CD4-positive, alpha-beta T cell treated with Interleukin-1 beta for 1 hour (primary cell): Measurements from ENCODE around the gene ART1.
A peak's percentile ranks its signal among the peaks of the same experiment; 100 is the strongest.
"Not testable (repeated sequence)": the region's sequence is repeated elsewhere in the genome, so short reads cannot be mapped to it uniquely, and the experiment has no call there.

Experiments used
- DNase-seq, 2 donors: peaks; one replicate each; pipeline ENCODE4 v3.0.0-alpha.2; 2020 to 2022

Gene ART1

DNA sequence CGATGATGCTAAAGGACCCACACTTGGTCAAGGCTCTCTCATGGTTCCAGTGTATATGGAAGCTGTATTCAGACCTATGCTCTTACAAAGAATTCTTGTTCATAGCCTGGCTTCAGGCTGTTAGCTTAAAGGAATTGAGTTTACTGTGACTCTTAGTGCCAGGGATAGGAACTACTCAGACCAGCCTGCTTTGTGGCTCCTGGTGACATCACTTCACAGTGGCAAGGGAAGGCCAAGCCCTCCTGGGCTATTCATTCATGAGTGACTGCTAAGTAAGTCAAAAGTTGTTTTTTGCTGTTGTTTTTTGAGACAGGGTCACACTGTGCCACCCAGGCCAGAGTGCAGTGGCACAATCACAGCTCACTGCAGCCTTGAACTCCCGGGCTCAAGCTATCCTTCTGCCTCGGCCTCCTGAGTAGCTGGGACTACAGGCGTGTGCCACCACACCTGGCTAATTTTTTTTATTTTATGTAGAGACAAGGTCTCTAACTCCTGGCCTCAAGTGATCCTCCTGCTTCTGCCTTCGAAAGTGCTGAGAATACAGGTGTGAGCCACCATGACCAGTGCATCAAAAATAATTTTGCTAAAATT is 12.8 kb upstream of the ART1 start:
- no peak for DNase-seq

DNA sequence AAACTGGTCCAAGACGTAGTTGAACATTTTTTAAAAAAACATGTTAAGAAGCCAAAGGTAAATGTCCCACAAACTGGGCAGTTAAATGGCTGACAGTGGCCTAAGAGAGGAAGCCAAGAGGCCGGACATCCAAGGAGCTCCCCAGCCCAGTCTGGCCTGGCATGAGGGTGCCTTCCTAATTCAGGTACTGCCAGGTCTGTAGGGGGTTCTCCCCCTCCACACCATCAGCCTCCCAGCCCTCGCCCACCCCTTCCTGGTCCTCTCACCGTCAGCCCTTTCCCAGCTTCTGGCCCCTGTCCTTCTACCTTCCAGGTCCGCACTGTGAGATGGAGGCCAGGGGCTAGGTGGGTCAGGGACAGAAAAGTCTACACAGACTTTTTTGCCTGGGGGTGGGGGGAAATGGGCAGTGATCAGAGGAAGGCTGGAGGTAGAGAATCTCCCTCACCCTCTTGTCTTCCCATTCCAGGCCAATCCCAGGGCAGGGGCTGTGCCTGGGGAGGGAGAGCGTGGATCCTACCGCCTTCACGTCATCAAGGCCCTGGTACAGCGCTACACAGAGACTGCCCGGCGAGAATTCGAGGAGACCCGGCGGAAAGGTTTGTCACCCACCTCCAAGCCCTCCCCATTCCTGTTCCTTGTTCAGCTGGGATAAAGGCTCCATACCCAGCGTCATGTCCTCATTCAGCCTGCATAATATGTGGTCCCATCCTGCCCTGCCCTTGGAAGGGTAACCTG is 9.1 kb upstream of the ART1 start:
- DNase-seq: no peak

- DNase-seq: no peak
These were observed 7.7 kb upstream of the ART1 start for GRCh38 chr11:3637201-3637600.

DNA sequence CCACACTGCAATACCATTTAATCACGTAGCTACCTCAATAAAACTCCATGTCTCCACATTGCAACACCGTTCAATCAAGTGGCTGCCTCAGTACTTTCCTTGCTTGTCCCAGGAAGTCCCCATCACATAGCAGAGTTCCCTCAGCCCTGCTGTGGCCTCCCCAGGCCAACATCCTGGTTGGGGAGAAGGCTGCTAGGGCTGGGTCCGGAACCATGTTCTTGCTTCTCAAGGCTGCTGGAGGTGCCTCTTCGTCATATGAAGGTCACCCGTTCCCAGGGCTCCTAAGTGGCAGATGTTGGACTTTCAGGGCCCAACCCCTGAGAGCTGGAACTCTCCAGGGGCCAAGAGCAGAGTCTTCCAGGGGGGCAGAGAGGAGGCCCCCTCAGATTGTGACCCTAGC is 6.4 kb upstream of the ART1 start:
- no peak for DNase-seq

- DNase-seq: no peak
These were observed 5.1 kb upstream of the ART1 start for GRCh38 chr11:3639841-3640240.

DNA sequence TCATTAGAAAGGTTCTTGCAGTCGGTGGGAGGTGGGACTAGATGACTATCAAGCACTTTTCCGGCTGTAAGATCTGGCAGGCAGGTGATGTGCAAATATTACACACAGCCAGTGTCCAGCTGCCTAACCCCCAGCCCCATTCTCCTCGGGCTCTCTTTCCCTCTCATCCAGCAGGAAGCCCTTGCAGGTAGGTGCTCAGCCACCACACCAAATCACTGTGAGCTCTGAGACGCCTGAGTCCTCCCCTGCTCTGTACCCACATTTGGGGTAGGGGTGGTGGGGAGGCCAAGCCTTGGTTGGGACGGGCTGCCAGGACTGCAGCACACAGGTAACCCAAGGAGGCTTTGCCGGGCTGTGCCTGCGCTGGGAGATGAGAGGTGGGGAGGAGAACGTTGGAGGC is 3.7 kb upstream of the ART1 start:
- no peak for DNase-seq

GRCh38 chr11:3641701-3642070 is 3.2 kb upstream of the ART1 start, which contains the start of gene ART5:
Gene ART5 (minus strand): TSS chr11:3641992. CDS start chr11:3641862, 130 bp downstream.
- no peak for DNase-seq

- DNase-seq: peak; percentile 82 to 85
These were observed 2.6 kb upstream of the ART1 start for GRCh38 chr11:3642071-3642951.

GRCh38 chr11:3643102-3643546 is 1.8 kb upstream of the ART1 start:
- DNase-seq: not testable (repeated sequence)

DNA sequence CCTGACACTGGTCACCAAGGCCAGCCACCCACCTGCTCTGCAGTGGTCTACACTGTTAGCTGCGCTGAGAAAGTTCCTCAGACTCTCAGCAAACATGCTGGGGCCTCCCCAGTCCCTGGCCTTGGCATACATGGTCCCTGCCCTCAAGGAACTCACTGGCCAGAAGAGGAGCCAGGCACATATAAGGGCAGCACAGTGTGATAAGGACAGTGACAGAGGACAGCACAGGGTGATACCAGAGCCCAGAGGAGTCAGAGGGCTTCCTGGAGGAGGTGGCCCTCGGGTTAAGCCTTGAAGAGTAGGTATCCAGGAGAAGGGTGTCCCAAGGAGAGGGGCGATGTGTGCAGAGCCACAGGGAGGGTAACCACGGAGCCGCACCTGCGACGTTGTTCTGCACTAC is 624 bp downstream of the ART1 start:
- no peak for DNase-seq

DNA sequence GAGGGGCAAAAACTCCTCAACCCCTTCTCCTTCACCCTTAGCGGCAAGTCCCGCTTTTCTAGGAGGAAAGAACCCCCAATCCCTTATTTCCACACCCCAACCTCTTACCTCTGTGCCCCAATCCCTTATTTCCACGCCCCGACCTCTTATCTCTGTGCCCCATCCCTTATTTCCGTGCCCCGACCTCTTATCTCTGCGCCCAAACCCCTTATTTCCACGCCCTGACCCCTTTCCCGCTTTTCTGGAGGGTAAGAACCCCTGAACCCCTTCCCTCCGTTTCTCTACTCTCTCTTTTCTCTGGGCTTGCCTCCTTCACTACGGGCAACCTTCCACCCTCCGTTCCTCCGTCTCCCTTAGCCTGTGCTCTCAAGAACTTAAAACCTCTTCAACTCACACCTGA is 3.9 kb downstream of the ART1 start:
- not testable (repeated sequence) for DNase-seq

- not testable (repeated sequence) for DNase-seq
These were observed 4.4 kb downstream of the ART1 start for GRCh38 chr11:3649374-3649773.

DNA sequence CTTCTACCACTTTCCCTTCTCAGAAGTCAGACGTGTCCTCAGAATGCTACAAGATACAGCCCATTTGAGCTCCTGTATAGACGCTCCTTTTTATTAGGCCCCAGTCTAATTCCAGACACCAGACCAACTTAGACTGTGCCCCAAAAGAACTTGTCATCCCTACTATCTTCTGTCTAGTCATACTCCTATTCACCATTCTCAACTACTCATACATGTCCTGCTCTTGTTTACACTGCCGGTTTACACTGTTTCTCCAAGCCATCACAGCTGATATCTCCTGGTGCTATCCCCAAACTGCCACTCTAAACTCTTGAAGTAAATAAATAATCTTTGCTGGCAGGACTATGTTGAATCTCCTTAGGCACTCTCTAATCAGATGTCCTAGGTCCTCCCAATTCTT is 7.6 kb downstream of the ART1 start:
- DNase-seq: not testable (repeated sequence)

- DNase-seq: no peak
These were observed 10.6 kb downstream of the ART1 start for GRCh38 chr11:3655547-3655946.

DNA sequence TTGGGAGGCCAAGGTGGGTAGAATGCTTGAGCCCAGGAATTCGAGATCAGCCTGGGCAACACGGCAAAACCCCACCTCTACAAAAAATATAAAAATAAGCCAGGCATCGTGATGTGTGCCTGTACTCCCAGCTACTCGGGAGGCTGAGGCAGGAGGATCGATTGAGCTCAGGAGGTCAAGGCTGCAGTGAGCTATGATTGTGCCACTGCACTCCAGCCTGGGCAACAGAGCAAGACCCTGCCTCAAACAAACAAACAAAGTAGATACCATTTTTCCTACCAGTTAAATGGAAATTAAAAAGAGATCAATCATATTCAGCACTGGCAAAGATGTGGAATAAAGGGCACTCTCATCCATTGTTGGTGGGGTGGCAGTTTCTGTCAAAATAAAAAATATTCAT is 12.4 kb downstream of the ART1 start:
- DNase-seq: not testable (repeated sequence)

DNA sequence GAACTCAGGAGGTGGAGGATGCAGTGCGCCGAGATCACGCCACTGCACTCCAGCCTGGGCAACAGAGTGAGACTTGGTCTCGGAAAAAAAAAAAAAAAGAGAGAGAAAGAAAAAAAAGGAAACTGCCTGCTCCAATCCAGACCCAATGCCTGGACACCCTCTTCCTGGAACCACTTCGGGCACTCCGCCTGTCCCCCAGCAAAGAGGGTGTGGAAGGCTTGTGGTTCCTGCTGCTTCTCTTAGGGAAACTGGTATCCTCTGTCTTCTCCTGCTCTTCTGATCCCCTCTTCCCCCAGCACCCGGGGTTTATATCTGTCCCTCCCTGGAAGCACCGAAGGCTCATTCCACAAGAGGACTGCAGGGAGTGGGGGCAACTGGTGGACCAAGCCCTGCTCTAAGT is 13.3 kb downstream of the ART1 start:
- DNase-seq: no peak

GRCh38 chr11:3659595-3660515 is 14.9 kb downstream of the ART1 start:
- no peak for DNase-seq

GRCh38 chr11:3660960-3661359 is 16.0 kb downstream of the ART1 start:
- DNase-seq: no peak

GRCh38 chr11:3662856-3663255 is 17.9 kb downstream of the ART1 start:
- DNase-seq: no peak

DNA sequence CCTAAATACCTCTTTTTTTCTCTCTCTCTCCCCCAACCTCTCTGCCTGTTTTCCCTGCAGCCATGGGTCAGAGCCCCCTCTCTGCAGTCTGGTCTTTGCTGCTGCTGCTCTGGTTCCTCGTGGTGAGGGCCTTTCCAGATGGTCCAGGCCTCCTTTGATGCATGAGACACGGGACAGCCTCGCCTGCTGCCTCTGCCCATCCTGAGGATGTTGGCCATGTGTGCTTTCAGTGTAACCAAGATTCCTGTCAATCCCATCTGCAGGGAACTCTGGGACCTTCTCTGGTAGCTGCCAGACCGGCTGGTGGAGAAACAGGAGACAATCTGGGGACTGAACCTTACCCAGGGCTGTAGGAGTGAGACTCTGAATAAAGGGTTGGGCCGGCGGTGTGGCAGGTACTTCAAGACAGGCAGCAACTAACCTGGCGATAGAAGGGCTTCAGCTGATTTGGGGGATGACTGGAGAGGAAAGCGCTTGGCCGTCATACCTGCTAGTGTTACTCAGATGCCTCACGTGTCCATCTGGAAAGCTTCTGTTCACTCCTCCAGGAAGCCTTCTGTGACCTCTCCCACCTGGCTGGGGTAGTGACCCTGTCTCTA is 19.2 kb downstream of the ART1 start:
- DNase-seq: no peak

DNA sequence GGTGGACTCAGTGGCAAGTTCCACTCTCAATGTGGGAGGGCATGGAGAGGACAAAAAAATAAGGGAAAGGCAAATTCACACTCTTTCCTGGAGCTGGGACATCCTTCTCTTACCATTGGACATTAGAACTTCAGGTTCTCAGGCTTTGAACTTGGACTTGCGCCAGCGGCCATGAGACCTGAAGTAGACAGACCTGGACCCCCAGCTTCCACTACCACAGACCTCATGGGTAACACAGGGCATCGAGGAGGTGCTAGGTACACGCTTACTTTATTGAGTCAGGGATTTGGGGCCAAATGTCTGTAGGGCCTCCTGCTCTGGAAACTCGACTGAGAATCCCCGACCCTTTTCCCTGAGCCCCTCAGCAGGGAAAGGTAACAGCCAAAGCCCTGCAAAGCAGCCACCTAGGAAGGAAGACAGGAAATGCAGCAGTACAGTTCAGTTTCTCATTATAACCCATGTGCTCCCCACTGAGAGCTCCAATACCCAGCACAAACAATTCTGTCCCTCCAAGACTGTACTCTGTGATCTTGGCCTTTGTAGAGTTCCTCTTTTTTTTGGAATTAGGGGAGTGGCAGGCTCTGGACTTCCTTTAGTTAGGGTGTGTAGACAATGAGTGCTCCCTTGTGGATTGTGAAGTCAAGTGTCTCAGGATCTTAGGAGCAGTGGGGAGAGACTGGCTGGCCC is 20.6 kb downstream of the ART1 start:
- DNase-seq: no peak
